ENCODE results near the gene TMEM42. TPM values are rescaled to one million over a fixed set of nuclear protein-coding genes. Genes with fewer than 3 reads are reported as not detected.

TMEM42 gene
- total RNA-seq, 6 experiments from 2014 or later, result 13.9 to 19.9 (median 16.7) TPM

DNA sequence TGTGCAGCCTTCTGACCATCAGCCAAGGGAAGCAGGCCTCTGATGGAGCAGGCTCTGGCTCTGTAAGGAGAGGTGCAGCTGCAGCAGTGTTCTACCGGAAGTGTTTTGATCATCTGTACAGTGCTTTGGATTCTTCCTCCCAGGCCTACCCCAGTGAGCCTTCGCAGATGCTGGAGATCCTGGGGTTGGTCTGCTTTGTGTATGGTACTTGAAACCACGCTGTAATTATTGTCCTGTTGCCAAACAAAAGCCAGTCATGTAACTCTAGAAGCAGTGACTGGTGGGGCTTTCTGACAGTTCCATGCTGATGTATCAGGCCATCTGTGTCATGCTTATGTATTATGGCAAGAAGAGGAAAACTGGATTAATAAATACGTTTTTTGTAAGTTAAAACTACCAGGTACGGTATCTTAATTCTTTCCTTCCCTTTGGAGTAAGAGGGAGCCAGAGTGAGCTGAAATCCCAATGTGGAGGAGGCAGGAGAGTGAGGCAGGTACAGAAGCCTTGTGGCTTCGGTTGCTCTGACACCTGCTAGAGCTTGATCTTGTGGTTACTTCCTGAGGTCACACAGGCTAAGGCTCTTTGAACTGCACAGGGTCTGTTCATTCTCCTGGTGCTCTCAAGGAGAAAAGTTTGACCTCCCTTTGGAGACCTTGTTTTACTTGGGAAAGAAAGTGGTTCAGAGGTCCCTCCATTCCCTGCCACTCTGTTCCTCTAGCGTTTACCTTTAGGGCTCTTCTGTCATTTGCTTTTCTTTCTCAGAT lies 3.7 kb downstream of the TMEM42 start:
- H3K27me3 Mint-ChIP-seq (ENCODE audit: insufficient read depth), result no peaks in the 10 kb centered on the region; the same call in 1 of the 2 replicates
- H3K36me3 Mint-ChIP-seq (ENCODE audit: low read depth), result peaks cover 25% of the 10 kb centered on the region
- TF ChIP-seq, protein P1, sequence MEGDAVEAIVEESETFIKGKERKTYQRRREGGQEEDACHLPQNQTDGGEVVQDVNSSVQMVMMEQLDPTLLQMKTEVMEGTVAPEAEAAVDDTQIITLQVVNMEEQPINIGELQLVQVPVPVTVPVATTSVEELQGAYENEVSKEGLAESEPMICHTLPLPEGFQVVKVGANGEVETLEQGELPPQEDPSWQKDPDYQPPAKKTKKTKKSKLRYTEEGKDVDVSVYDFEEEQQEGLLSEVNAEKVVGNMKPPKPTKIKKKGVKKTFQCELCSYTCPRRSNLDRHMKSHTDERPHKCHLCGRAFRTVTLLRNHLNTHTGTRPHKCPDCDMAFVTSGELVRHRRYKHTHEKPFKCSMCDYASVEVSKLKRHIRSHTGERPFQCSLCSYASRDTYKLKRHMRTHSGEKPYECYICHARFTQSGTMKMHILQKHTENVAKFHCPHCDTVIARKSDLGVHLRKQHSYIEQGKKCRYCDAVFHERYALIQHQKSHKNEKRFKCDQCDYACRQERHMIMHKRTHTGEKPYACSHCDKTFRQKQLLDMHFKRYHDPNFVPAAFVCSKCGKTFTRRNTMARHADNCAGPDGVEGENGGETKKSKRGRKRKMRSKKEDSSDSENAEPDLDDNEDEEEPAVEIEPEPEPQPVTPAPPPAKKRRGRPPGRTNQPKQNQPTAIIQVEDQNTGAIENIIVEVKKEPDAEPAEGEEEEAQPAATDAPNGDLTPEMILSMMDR (IDR thresholded peaks at IDR 0.05), result no peak
- DNase-seq, result no peak
- no peaks in the 10 kb centered on the region for H3K9me3 Mint-ChIP-seq
- no peak overlapping the region for H3K4me3 Mint-ChIP-seq
- H3K4me1 Mint-ChIP-seq (ENCODE audit: low read depth), result peaks cover 25% of the 10 kb centered on the region
- no peak overlapping the region for H3K27ac Mint-ChIP-seq

DNA sequence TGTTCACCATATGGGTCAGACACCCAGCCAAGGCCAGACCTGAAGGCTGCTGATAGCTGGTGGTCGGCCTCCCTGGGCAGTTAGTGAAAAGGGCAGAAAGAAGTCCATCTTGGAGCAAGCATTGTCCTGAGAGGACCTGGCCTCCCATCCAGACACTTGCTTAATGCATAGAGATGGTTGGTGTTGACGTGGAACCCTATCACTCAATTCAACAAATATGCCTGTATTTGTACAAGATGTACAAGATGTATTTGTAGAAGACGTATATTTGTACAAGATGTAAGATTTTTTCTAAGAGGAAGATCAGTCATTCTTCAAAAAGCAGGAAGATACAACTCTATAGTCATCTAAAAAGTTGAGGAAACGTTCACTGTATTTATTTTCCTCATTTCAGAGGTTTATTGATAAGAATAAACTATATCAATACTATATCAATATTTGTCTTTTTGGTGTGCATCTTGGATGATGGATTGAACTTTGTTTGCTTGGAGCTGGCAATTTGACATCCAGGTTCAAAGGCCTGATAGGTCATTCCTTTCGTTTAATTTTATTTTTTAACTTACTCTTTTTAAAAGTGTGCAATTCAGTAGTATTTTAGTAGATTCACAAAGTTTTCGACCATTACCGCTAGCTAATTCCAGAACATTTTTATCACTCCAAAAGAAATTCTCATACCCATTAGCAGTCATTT lies 5.9 kb downstream of the TMEM42 start:
- Mint-ChIP-seq H3K36me3 (ENCODE audit: low read depth) (peaks cover 25% of the 10 kb centered on the region), H3K27ac (no peak overlapping the region), H3K27me3 (ENCODE audit: insufficient read depth) (no peaks in the 10 kb centered on the region; the same call in 1 of the 2 replicates), H3K4me1 (ENCODE audit: low read depth) (peaks cover 16% of the 10 kb centered on the region), H3K4me3 (no peak overlapping the region), H3K9me3 (no peaks in the 10 kb centered on the region)
- DNase-seq, result no peak
- TF ChIP-seq, protein P1 (IDR thresholded peaks at IDR 0.05), result no peak

GRCh38 chr3:44870375-44871061 lies 8.8 kb downstream of the TMEM42 start:
- H3K4me1 Mint-ChIP-seq (ENCODE audit: low read depth), result no peaks in the 10 kb centered on the region
- TF ChIP-seq, protein P1 (IDR thresholded peaks at IDR 0.05), result no peak
- no peaks in the 10 kb centered on the region for H3K9me3 Mint-ChIP-seq
- peaks cover 22% of the 10 kb centered on the region for H3K36me3 Mint-ChIP-seq (ENCODE audit: low read depth)
- H3K27me3 Mint-ChIP-seq (ENCODE audit: insufficient read depth), result no peaks in the 10 kb centered on the region; the same call in 1 of the 2 replicates
- no peak overlapping the region for H3K4me3 Mint-ChIP-seq
- DNase-seq, result no peak
- no peak overlapping the region for H3K27ac Mint-ChIP-seq

DNA sequence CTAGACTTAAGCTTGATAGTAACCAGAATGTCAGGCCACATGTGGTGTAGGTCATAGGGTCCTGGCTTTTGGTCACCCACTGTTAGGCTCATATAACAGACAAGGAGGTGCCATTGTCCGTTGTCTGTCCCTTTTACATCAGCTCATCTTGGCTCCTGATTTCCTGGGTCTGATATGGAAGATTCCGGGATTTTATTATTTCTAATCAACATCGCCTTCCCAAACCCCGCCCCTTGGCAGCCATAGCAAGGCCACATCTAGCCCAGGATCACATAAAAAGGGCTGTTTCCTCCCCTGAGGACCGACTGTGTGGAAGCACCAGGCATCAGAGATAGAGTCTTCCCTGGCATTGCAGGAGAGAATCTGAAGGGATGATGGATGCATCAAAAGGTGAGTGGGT lies 12.6 kb downstream of the TMEM42 start, which contains the start of gene TGM4:
TGM4 (plus strand) TSS at position 301 of the 400 bp plus-strand sequence; CDS start at position 372, 71 bp downstream.
- Mint-ChIP-seq H3K4me3 (no peak within 1 kb of the TSS), H3K27ac (no peak within 1 kb of the TSS), H3K27me3 (ENCODE audit: insufficient read depth) (peaks cover 2% of the 10 kb centered on the region; the same call in 1 of the 2 replicates), H3K9me3 (no peaks in the 10 kb centered on the region), H3K4me1 (ENCODE audit: low read depth) (no peaks in the 10 kb centered on the region), H3K36me3 (ENCODE audit: low read depth) (no peaks in the 10 kb centered on the region)
- no peak for DNase-seq
- TF ChIP-seq, protein P1 (IDR thresholded peaks at IDR 0.05), result no peak

DNA sequence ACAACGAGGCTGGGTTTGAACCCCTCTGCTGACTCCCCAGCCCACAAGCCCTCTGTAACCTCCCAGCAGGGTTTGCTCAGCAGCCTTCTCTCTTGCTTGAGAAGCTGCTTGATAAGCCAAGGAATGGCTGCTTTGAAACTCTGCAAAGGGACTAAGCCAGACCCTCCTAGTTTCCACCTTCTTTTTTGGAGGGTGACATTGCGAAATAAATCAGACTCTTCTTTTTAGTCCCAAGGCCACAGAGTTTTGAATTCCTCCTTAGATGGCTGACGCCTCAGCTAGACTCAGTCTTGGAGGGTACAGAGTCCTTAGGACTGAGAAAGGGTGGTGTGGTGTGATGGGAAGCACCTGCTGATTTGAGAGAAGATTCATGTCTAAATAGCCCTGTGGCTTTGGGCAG lies 13.9 kb downstream of the TMEM42 start:
- Mint-ChIP-seq H3K27me3 (ENCODE audit: insufficient read depth) (peaks cover 2% of the 10 kb centered on the region; the same call in 1 of the 2 replicates), H3K36me3 (ENCODE audit: low read depth) (no peaks in the 10 kb centered on the region), H3K9me3 (no peaks in the 10 kb centered on the region), H3K27ac (no peak overlapping the region), H3K4me1 (ENCODE audit: low read depth) (no peaks in the 10 kb centered on the region), H3K4me3 (no peak overlapping the region)
- TF ChIP-seq, protein P1 (IDR thresholded peaks at IDR 0.05), result no peak
- no peak for DNase-seq

Data from HFFc6 (cell line).